Endothelial cell of umbilical vein (primary cell): Measurements from ENCODE around the gene FUT9. TPM values are rescaled to one million over a fixed set of nuclear protein-coding genes. Genes with fewer than 3 reads are reported as not detected.

Experiments
- BruUV-seq: library from RNA; stranded (reverse); fragments of 400-500 nt; replicated peaks from 2 replicates; lab custom pipeline; 2021; lab: Mats Ljungman, UMichigan
- CTCF ChIA-PET: fragments of 300-600, 350-600 bp; sonication (Branson Sonifier 250); formaldehyde crosslinking; loops from one replicate; lab custom pipeline; 2021; ENCODE audit warnings: antibody characterized with exemption, inconsistent platforms; lab: Charles Lee
- POLR2A ChIA-PET: fragments of 300-600, 350-600 bp; sonication (Branson Sonifier 250); formaldehyde crosslinking; loops from one replicate; lab custom pipeline; 2021; ENCODE audit warnings: antibody characterized with exemption, inconsistent platforms; lab: Charles Lee
- DNase-seq: peaks from one replicate; pipeline ENCODE4 v3.0.0-alpha.2; 2011; ENCODE audit warnings: low read depth, low spot score
- FAIRE-seq: peaks from 2 replicates; lab custom pipeline; 2011; peaks lifted over from hg19 to GRCh38; lab: Jason Lieb, UNC
- H2AFZ ChIP-seq: 2 replicates; pipeline ENCODE4 v1.6.0; 2012; ENCODE audit warnings: low read depth, low read length, control low read depth, inconsistent platforms
- H3K27ac ChIP-seq: 2 replicates; pipeline ENCODE4 v1.5.1; 2011; ENCODE audit warnings: low read depth, mild to moderate bottlenecking, control low read depth, low read length, moderate library complexity; ENCODE audit not compliant: insufficient read depth
- H3K27me3 ChIP-seq, 2 experiments: 2 replicates each; pipeline versions ENCODE4 v1.6.0 to v1.6.1; 2011; ENCODE audit warnings: low read length in 2 of 2, mixed read lengths in 1 of 2; ENCODE audit not compliant: control insufficient read depth in 2 of 2, insufficient read depth in 2 of 2
- H3K36me3 ChIP-seq, 2 experiments: 2 replicates in 1 of 2; 3 replicates in 1 of 2; pipeline ENCODE4 v1.5.1; 2011; ENCODE audit warnings: low read length in 2 of 2, mild to moderate bottlenecking in 1 of 2, moderate library complexity in 1 of 2; ENCODE audit not compliant: control insufficient read depth in 2 of 2, insufficient read depth in 2 of 2; ENCODE audit errors: extremely low read depth in 1 of 2
- H3K4me1 ChIP-seq: 3 replicates; pipeline ENCODE4 v1.5.1; 2011; ENCODE audit warnings: mild to moderate bottlenecking, low read length; ENCODE audit not compliant: control insufficient read depth, insufficient read depth; ENCODE audit errors: extremely low read depth
- H3K4me2 ChIP-seq: 2 replicates; pipeline ENCODE4 v1.6.1; 2011; ENCODE audit warnings: low read length, control low read depth, mixed read lengths; ENCODE audit not compliant: insufficient read depth
- H3K4me3 ChIP-seq, 3 experiments: fragments of 200-600 bp in 1 of 3; sonication (generic), shearing (Covaris generic) in 1 of 3; replicated peaks in 1 of 3; 2 replicates each; pipeline ENCODE4 v1.5.1; 2011 to 2016; ENCODE audit warnings: control low read depth in 3 of 3, low read length in 3 of 3, mild to moderate bottlenecking in 2 of 3, inconsistent platforms in 1 of 3, low read depth in 1 of 3, moderate library complexity in 1 of 3; ENCODE audit not compliant: insufficient read depth in 1 of 3
- H3K79me2 ChIP-seq: 2 replicates; pipeline ENCODE4 v1.6.0; 2012; ENCODE audit warnings: low read length, inconsistent platforms; ENCODE audit not compliant: control insufficient read depth, insufficient read depth
- H3K9ac ChIP-seq: replicated peaks from 2 replicates; pipeline ENCODE3; 2011; ENCODE audit warnings: low read length, control low read depth; ENCODE audit not compliant: insufficient read depth; ENCODE audit errors: extremely low read depth
- H3K9me1 ChIP-seq: replicated peaks from 3 replicates; pipeline ENCODE4 v1.6.0; 2011; ENCODE audit warnings: mild to moderate bottlenecking, low read length; ENCODE audit not compliant: control insufficient read depth, insufficient read depth; ENCODE audit errors: extremely low read depth
- H3K9me3 ChIP-seq: replicated peaks from 2 replicates; pipeline ENCODE4 v1.5.1; 2012; ENCODE audit warnings: low read length, inconsistent platforms; ENCODE audit not compliant: control insufficient read depth, insufficient read depth
- H4K20me1 ChIP-seq: replicated peaks from 2 replicates; pipeline ENCODE3; 2011; ENCODE audit warnings: mild to moderate bottlenecking, low read length; ENCODE audit not compliant: control insufficient read depth, insufficient read depth; ENCODE audit errors: extremely low read depth
- EZH2 ChIP-seq: IDR thresholded peaks from 2 replicates; pipeline ENCODE4 v1.6.1; 2012; ENCODE audit warnings: borderline replicate concordance, low read depth, mild to moderate bottlenecking, moderate library complexity, low read length, inconsistent platforms; ENCODE audit not compliant: severe bottlenecking
- FOS ChIP-seq: IDR thresholded peaks from 2 replicates; pipeline ENCODE4 v1.6.1; 2011; ENCODE audit warnings: mild to moderate bottlenecking, low read length, moderate library complexity, borderline replicate concordance; ENCODE audit not compliant: insufficient read depth
- GATA2 ChIP-seq: IDR thresholded peaks from 2 replicates; pipeline ENCODE4 v1.7.0; 2011; ENCODE audit warnings: low read depth, mild to moderate bottlenecking, moderate library complexity, mixed read lengths, low read length; ENCODE audit not compliant: insufficient read length, insufficient read depth
- POLR2A ChIP-seq: IDR thresholded peaks from 2 replicates; pipeline ENCODE4 v1.6.1; 2012; ENCODE audit warnings: low read depth, mild to moderate bottlenecking, control low read depth, low read length
- dilution Hi-C: fragments of 300-500 bp; cut with MboI; formaldehyde crosslinking; loops from one replicate; pipeline ENCODE4 v1.15.0; 2019; ENCODE audit warnings: low sequenced_read_pairs; ENCODE audit not compliant: extremely low pct_ligation_motif_present
- intact Hi-C: fragments of 100-400 bp; cut with micrococcal nuclease; formaldehyde crosslinking; loops from one replicate; pipeline ENCODE4 v1.10.0; 2022
- polyA plus RNA-seq, 4 experiments: library from polyadenylated mRNA; depleted of rRNA in 3 of 4; stranded (reverse) in 3 of 4; unstranded in 1 of 4; fragments of >200 nt; gene quantifications; 2 replicates each; pipeline versions ENCODE4 v1.2.1 to v1.2.3, GENCODE V29; 2011 to 2012; ENCODE audit warnings: missing spikeins in 1 of 4
- total RNA-seq: library from RNA; stranded (reverse); gene quantifications from 2 replicates; pipeline ENCODE4 v1.2.3, GENCODE V29; 2021
- TF ChIP-seq, protein P1 (sequence below): IDR thresholded peaks from 2 replicates; pipeline ENCODE4 v1.6.1; 2011; ENCODE audit not compliant: insufficient read depth, insufficient read length
- TF ChIP-seq, protein P2 (sequence below), 2 donors: IDR thresholded peaks; 1 replicate in 1 of 2; 2 replicates in 1 of 2; pipeline ENCODE4 v1.5.1; 2011; ENCODE audit warnings: low read length in 2 of 2, mild to moderate bottlenecking in 2 of 2, moderate library complexity in 2 of 2, control low read depth in 1 of 2, inconsistent platforms in 1 of 2, low read depth in 1 of 2; ENCODE audit not compliant: insufficient read depth in 1 of 2; ENCODE audit errors: extremely low read depth in 1 of 2

The FUT9 gene
- total and polyA plus RNA-seq, 2 donors (not counting 3 experiments of a cell fraction or from before 2014, with no cell fraction given): not detected

DNA sequence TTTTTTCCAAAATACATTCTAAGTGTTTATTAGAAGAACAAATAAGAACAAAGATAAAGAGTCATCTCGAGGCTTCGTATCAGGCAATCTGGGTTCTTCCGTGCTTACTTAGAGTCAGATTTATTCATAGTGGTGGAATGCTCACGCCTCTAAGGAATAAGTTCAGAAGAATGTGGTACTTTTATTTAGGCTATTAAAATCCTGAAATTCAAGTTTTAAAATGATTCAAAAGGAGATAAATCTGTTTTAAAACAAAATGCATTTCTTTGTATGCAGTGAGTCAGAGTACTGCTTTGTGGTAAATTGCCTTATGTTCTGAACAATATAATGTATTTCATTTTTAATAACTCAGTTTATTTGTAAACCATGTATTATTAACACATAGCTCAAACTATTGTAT lies 89.1 kb downstream of the FUT9 start:
- no peaks in the 10 kb centered on the region for H3K36me3 ChIP-seq
- FAIRE-seq (no peak), DNase-seq (no peak)
- CTCF ChIA-PET: no interaction called here
- no peaks in the 10 kb centered on the region for H3K4me1 ChIP-seq
- H2AFZ ChIP-seq: no peak overlapping the region
- no peaks in the 10 kb centered on the region for H3K9me1 ChIP-seq
- POLR2A ChIA-PET: no interaction called here
- H3K27me3 ChIP-seq: no peaks in the 10 kb centered on the region
- dilution Hi-C loops: no loop called here
- no peaks in the 10 kb centered on the region for H3K79me2 ChIP-seq
- no peak overlapping the region for H3K4me2 ChIP-seq
- H3K4me3 ChIP-seq: no peak overlapping the region
- TF ChIP-seq POLR2A (no peak), EZH2 (no peak), FOS (no peak), GATA2 (no peak)
- TF ChIP-seq, protein P1, sequence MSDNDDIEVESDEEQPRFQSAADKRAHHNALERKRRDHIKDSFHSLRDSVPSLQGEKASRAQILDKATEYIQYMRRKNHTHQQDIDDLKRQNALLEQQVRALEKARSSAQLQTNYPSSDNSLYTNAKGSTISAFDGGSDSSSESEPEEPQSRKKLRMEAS: no peak
- TF ChIP-seq, protein P2, sequence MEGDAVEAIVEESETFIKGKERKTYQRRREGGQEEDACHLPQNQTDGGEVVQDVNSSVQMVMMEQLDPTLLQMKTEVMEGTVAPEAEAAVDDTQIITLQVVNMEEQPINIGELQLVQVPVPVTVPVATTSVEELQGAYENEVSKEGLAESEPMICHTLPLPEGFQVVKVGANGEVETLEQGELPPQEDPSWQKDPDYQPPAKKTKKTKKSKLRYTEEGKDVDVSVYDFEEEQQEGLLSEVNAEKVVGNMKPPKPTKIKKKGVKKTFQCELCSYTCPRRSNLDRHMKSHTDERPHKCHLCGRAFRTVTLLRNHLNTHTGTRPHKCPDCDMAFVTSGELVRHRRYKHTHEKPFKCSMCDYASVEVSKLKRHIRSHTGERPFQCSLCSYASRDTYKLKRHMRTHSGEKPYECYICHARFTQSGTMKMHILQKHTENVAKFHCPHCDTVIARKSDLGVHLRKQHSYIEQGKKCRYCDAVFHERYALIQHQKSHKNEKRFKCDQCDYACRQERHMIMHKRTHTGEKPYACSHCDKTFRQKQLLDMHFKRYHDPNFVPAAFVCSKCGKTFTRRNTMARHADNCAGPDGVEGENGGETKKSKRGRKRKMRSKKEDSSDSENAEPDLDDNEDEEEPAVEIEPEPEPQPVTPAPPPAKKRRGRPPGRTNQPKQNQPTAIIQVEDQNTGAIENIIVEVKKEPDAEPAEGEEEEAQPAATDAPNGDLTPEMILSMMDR (IDR thresholded peaks at IDR 0.05; ENCODE audit: extremely low read depth in 1 of 2, insufficient read depth in 1 of 2, low read depth in 1 of 2, low read length in 2 of 2): no peak
- no TSS peak for BruUV-seq
- no peak overlapping the region for H3K27ac ChIP-seq
- H3K9ac ChIP-seq: no peak overlapping the region
- H4K20me1 ChIP-seq: no peaks in the 10 kb centered on the region
- intact Hi-C loops: no loop called here
- peaks cover 8% of the 10 kb centered on the region for H3K9me3 ChIP-seq
